Measurements from ENCODE around the gene BMP7.

Gene BMP7

DNA sequence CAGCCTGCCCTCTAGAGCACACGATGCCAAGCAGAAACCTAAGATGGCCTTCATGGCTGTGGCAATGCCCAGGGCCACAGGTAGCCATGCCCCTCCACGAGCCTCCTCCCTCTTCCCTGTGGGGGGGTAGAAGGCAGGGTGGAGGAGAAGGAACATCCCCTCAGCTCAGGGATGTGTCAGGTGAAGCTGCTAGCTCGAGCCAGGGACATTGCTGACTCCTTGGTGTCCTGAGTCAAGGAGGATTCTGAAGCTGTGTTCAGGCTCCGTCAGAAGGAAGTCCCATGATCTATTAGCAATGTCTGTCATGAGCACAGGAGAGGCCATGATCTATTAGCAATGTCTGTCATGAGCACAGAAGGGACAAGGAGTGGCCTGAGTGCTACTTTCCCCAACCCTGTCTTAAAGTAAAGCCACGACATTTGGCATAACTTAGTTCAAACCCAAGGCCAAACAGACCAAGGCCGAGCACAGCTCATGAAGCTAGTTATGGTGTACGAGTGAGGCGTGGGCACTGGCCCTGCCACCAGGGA lies 87.8 kb downstream of the BMP7 start:
- no peak for DNase-seq (ENCODE audit: low read depth)
- no peak for TF ChIP-seq CTCF (conservative IDR thresholded peaks at IDR 0.05; ENCODE audit: low read depth, low read length)

DNA sequence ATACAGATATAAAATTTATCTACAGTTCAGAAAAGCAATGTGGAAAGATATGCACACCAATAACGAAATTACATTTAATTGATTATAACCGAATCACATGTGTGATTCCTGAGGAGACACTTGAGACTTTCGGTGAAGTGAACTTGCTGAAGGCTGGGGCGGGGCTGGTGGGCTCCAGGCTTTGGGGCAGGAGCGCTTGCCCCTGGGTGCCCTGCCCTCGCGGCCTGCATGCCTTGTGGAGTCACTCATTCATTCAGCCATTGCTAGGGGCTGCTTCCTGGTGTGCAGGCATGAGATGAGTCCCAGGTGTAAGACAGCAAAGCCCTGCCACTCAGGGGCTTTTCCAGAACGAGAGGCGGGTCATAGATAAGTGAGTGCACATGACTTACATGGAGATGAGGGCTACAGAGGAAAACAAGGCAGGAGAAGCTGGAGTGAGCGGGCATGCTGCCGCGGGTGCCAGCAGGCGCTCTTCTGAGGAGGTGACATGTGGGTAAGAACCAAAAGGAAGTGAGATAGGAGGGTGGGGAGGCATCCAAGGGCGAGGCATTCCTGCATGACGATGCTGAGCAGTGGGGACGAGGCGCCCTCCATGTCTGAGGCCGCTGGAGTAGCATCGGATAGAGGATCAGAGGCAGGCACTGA lies 88.7 kb downstream of the BMP7 start:
- no peak for DNase-seq (ENCODE audit: low read depth)
- H3K4me3 ChIP-seq (ENCODE audit: low read length) = no peak overlapping the region
- no peak for TF ChIP-seq CTCF (conservative IDR thresholded peaks at IDR 0.05; ENCODE audit: low read depth, low read length)

More for the DNA sequence above, 87.8 kb downstream of the BMP7 start:
- H3K4me3 ChIP-seq (ENCODE audit: low read length) = no peak overlapping the region

- no peak for DNase-seq (ENCODE audit: low read depth)
- no peak overlapping the region for H3K4me3 ChIP-seq (ENCODE audit: low read length)
- no peak for TF ChIP-seq CTCF (conservative IDR thresholded peaks at IDR 0.05; ENCODE audit: low read depth, low read length)
These were observed 89.6 kb downstream of the BMP7 start for GRCh38 chr20:57176842-57177241.

- H3K4me3 ChIP-seq (ENCODE audit: low read length) = no peak overlapping the region
- DNase-seq (ENCODE audit: low read depth) = no peak
- no peak for TF ChIP-seq CTCF (conservative IDR thresholded peaks at IDR 0.05; ENCODE audit: low read depth, low read length)
These were observed 90.9 kb downstream of the BMP7 start for GRCh38 chr20:57175397-57176010.

DNA sequence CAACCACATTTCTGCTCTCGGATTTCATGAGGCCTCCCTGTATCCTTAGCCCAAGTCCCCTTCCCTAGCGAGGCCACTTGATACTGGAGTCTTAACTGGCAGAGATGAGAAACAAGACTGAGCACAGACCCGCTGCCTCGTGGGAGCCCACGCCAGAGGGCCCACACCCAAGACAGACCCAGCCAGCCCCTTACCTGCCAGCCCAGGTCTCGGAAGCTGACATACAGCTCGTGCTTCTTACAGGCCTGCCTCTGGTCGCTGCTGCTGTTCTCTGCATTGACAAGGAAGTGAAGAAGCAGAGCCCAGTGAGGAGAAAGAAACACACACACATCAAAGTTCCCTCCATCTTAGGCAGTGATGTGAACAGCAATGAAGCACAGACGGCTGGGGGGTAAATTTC lies 91.7 kb downstream of the BMP7 start:
- no peak for DNase-seq (ENCODE audit: low read depth)
- H3K4me3 ChIP-seq (ENCODE audit: low read length) = no peak overlapping the region
- no peak for TF ChIP-seq CTCF (conservative IDR thresholded peaks at IDR 0.05; ENCODE audit: low read depth, low read length)

DNA sequence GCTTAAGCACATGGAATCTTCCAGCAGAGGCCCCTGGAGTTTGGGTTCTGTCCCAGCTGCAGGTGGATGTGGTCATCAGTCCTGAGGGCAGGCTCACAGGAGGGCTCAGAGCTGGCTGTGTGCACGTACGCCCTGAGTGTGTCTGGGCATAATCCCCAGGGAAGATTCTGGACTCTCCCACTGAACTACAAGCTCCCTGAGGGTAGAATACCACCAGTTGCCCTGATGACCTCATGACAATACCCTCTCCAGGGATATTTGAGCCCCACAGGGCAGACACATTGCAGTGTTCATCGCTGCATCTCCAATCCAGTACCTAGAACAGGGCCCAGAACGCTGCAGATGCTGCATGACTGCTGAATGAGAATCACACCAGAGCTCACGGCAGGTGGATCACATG lies 92.5 kb downstream of the BMP7 start:
- H3K4me3 ChIP-seq (ENCODE audit: low read length) = no peak overlapping the region
- TF ChIP-seq CTCF (conservative IDR thresholded peaks at IDR 0.05; ENCODE audit: low read depth, low read length) = no peak
- no peak for DNase-seq (ENCODE audit: low read depth)

DNA sequence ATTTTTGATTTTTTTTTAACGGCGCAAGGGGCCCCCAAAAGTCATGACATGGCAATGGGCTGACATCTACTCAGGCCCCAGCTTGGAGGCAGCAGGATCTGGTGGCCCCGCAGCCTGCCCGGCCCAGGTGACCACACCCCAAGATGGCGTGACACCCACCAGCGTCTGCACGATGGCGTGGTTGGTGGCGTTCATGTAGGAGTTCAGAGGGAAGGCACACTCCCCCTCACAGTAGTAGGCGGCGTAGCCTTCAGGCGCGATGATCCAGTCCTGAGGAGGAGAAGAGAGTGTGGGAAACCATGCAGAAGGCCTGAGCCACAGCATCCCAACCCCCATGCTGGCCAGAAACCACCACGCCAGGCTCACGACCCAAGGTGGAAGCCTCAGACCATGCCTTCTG lies 93.4 kb downstream of the BMP7 start:
- TF ChIP-seq CTCF (conservative IDR thresholded peaks at IDR 0.05; ENCODE audit: low read depth, low read length) = no peak
- no peak for DNase-seq (ENCODE audit: low read depth)
- no peak overlapping the region for H3K4me3 ChIP-seq (ENCODE audit: low read length)

All from retinal pigment epithelial cell (primary cell).